Smooth muscle cell (in vitro differentiated cells): ENCODE results near the gene PEX5. TPM values are rescaled to one million over a fixed set of nuclear protein-coding genes. Genes with fewer than 3 reads are reported as not detected.

Source experiments
- DNase-seq: peaks from one replicate; lab custom pipeline; 2025; ENCODE audit not compliant: unreplicated experiment; lab: John Stamatoyannopoulos, UW
- H2AFZ ChIP-seq: fragments of 200-600 bp; sonication (generic); 2 replicates; pipeline ENCODE4 v1.6.0; 2016; ENCODE audit warnings: antibody characterized with exemption, low read depth, mild to moderate bottlenecking
- H3F3A ChIP-seq: fragments of 200-600 bp; sonication (generic); 2 replicates; pipeline ENCODE4 v1.6.0; 2017; ENCODE audit warnings: antibody characterized with exemption, low read depth
- H3K27ac ChIP-seq: fragments of 200-600 bp; sonication (generic); 2 replicates; pipeline ENCODE4 v1.5.1; 2016; ENCODE audit warnings: low read depth, mild to moderate bottlenecking
- H3K27me3 ChIP-seq: fragments of 200-600 bp; sonication (generic); 2 replicates; pipeline ENCODE4 v1.6.1; 2016; ENCODE audit warnings: low read depth, mild to moderate bottlenecking
- H3K36me3 ChIP-seq: fragments of 200-600 bp; sonication (generic); 2 replicates; pipeline ENCODE4 v1.5.1; 2016; ENCODE audit warnings: low read depth
- H3K4me1 ChIP-seq: fragments of 200-600 bp; sonication (generic); 2 replicates; pipeline ENCODE4 v1.5.1; 2016; ENCODE audit warnings: low read depth
- H3K4me2 ChIP-seq: fragments of 200-600 bp; sonication (generic); 2 replicates; pipeline ENCODE4 v1.6.0; 2016; ENCODE audit warnings: mild to moderate bottlenecking
- H3K4me3 ChIP-seq: fragments of 200-600 bp; sonication (generic); 2 replicates; pipeline ENCODE4 v1.5.1; 2016; ENCODE audit warnings: mild to moderate bottlenecking
- H3K79me2 ChIP-seq: fragments of 200-600 bp; sonication (generic); 2 replicates; pipeline ENCODE4 v1.6.0; 2016; ENCODE audit warnings: low read depth, mild to moderate bottlenecking
- H3K9ac ChIP-seq: fragments of 200-600 bp; sonication (generic); 2 replicates; pipeline ENCODE4 v1.6.0; 2016; ENCODE audit warnings: low read depth
- H3K9me3 ChIP-seq: fragments of 200-600 bp; sonication (generic); replicated peaks from 2 replicates; pipeline ENCODE4 v1.5.1; 2016; ENCODE audit warnings: low read depth
- H4K20me1 ChIP-seq: fragments of 200-600 bp; sonication (generic); 2 replicates; pipeline ENCODE4 v1.6.0; 2016; ENCODE audit warnings: low read depth
- WGBS: methylation state at CpG from one replicate; pipeline ENCODE4 v1.1.7; 2016; ENCODE audit warnings: low lambda C conversion rate; 5-methylcytosine and 5-hydroxymethylcytosine counted together
- polyA plus RNA-seq: library from polyadenylated mRNA; unstranded; fragments of >200 nt; fragmentation: Nextera tagmentation; extraction: Ambion mirVana; gene quantifications from 2 replicates; pipeline ENCODE4 v1.2.1, GENCODE V29; 2016
- total RNA-seq: library from RNA; depleted of rRNA; stranded (reverse); fragments of >200 nt; gene quantifications from 2 replicates; pipeline ENCODE4 v1.2.3, GENCODE V29; 2014
- TF ChIP-seq, protein P1 (sequence below): fragments of 200-600 bp; sonication (generic); IDR thresholded peaks from 2 replicates; pipeline ENCODE4 v1.5.1; 2017; ENCODE audit warnings: borderline replicate concordance, mild to moderate bottlenecking, antibody characterized with exemption; ENCODE audit not compliant: insufficient read depth, poor library complexity, severe bottlenecking

PEX5 gene
- total and polyA plus RNA-seq, 2 experiments from 2014 or later: 6.6 to 8.9 TPM

DNA sequence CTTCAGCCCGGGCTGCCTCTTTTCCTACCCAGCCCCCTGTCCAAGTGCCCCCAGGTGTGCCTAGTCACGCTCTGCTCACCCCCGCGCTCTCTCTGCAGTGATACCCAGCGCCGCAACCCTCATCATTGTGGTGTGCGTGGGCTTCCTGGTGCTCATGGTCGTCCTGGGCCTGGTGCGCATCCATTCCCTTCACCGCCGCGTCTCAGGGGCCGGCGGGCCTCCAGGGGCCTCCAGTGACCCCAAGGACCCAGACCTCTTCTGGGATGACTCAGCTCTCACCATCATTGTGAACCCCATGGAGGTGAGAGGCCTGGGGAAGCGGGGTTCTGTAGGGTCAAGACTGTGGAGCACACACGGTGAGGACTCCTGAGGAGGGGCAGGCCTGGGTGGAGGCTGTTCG, 32.1 kb upstream of the PEX5 start:
- no peak overlapping the region for H3K27ac ChIP-seq
- no peak for DNase-seq
- TF ChIP-seq, protein P1, sequence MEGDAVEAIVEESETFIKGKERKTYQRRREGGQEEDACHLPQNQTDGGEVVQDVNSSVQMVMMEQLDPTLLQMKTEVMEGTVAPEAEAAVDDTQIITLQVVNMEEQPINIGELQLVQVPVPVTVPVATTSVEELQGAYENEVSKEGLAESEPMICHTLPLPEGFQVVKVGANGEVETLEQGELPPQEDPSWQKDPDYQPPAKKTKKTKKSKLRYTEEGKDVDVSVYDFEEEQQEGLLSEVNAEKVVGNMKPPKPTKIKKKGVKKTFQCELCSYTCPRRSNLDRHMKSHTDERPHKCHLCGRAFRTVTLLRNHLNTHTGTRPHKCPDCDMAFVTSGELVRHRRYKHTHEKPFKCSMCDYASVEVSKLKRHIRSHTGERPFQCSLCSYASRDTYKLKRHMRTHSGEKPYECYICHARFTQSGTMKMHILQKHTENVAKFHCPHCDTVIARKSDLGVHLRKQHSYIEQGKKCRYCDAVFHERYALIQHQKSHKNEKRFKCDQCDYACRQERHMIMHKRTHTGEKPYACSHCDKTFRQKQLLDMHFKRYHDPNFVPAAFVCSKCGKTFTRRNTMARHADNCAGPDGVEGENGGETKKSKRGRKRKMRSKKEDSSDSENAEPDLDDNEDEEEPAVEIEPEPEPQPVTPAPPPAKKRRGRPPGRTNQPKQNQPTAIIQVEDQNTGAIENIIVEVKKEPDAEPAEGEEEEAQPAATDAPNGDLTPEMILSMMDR: no peak
- no peaks in the 10 kb centered on the region for H3K9me3 ChIP-seq
- H3K36me3 ChIP-seq: no peaks in the 10 kb centered on the region
- H3K4me3 ChIP-seq: no peak overlapping the region
- no peaks in the 10 kb centered on the region for H3K79me2 ChIP-seq
- no peaks in the 10 kb centered on the region for H3F3A ChIP-seq
- WGBS: 95% methylated on average over 17 of the region's 17 CpGs
- no peaks in the 10 kb centered on the region for H3K27me3 ChIP-seq
- no peaks in the 10 kb centered on the region for H3K4me1 ChIP-seq
- no peaks in the 10 kb centered on the region for H4K20me1 ChIP-seq
- H2AFZ ChIP-seq: no peak overlapping the region
- H3K4me2 ChIP-seq: no peak overlapping the region
- no peak overlapping the region for H3K9ac ChIP-seq

- Histone ChIP-seq H3K9me3 (no peaks in the 10 kb centered on the region), H3K27ac (no peak overlapping the region), H3K4me3 (no peak overlapping the region), H3K4me1 (no peaks in the 10 kb centered on the region), H2AFZ (no peak overlapping the region), H3F3A (no peaks in the 10 kb centered on the region), H3K79me2 (no peaks in the 10 kb centered on the region), H3K36me3 (no peaks in the 10 kb centered on the region), H3K27me3 (peaks cover 10% of the 10 kb centered on the region), H4K20me1 (no peaks in the 10 kb centered on the region), H3K4me2 (no peak overlapping the region), H3K9ac (no peak overlapping the region)
- TF ChIP-seq, protein P1: no peak
- DNase-seq: no peak
- 99% methylated on average over 8 of the region's 10 CpGs for WGBS
Observed at GRCh38 chr12:7158781-7159609, 30.5 kb upstream of the PEX5 start.

DNA sequence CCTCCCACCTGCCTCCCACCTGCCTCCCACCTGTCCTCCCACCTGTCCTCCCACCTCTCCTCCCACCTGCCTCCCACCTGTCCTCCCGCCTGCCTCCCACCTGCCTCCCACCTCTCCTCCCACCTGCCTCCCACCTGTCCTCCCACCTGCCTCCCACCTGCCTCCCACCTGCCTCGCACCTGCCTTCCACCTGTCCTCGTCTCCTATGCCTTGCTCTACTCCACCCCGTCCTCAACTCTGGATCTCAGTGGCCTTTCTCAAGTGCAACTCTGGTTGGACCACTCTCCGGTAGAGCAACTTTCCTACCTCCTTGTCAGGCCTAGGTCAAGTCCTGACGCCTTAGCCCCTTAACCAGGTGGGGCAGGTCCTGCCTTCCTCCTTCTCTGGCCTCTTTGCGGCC, 29.3 kb upstream of the PEX5 start:
- Histone ChIP-seq H3F3A (no peaks in the 10 kb centered on the region), H3K9me3 (no peaks in the 10 kb centered on the region), H3K79me2 (no peaks in the 10 kb centered on the region), H2AFZ (no peak overlapping the region), H3K4me2 (no peak overlapping the region), H3K27ac (no peak overlapping the region), H3K4me1 (no peaks in the 10 kb centered on the region), H4K20me1 (no peaks in the 10 kb centered on the region), H3K4me3 (no peak overlapping the region), H3K36me3 (no peaks in the 10 kb centered on the region), H3K9ac (no peak overlapping the region), H3K27me3 (peaks cover 10% of the 10 kb centered on the region)
- DNase-seq: no peak
- TF ChIP-seq, protein P1: no peak
- 91% methylated on average over 4 of the region's 7 CpGs for WGBS

- TF ChIP-seq, protein P1: no peak
- Histone ChIP-seq H3K9me3 (peaks cover 5% of the 10 kb centered on the region), H3K36me3 (no peaks in the 10 kb centered on the region), H3K27ac (no peak overlapping the region), H3K4me1 (no peaks in the 10 kb centered on the region), H3K79me2 (no peaks in the 10 kb centered on the region), H2AFZ (no peak overlapping the region), H3K27me3 (peaks cover 10% of the 10 kb centered on the region), H3K4me2 (no peak overlapping the region), H3K9ac (no peak overlapping the region), H4K20me1 (no peaks in the 10 kb centered on the region), H3K4me3 (no peak overlapping the region), H3F3A (no peaks in the 10 kb centered on the region)
- no peak for DNase-seq
- whole genome bisulfite sequencing: 91% methylated on average over 4 of the region's 4 CpGs
Observed at GRCh38 chr12:7161327-7161726, 28.2 kb upstream of the PEX5 start.
